ENCODE data around the gene ALDH2. TPM values are rescaled to one million over a fixed set of nuclear protein-coding genes. Genes with fewer than 3 reads are reported as not detected.

ALDH2 gene
- total RNA-seq, 1 donor from 2014 or later: 0.52 TPM

Other genes with a start within 250 kb of the ALDH2 start
- gene ATXN2, start 167.6 kb upstream of the ALDH2 start, total RNA-seq: 43.7 and 45.3 TPM in 2 replicates
- 20.0 and 21.0 TPM in 2 replicates for gene BRAP, start 81.0 kb upstream of the ALDH2 start, total RNA-seq
- 28.4 and 29.7 TPM in 2 replicates for gene ACAD10, start 80.9 kb upstream of the ALDH2 start, total RNA-seq
- 47.9 and 48.0 TPM in 2 replicates for gene MAPKAPK5, start 75.3 kb downstream of the ALDH2 start, total RNA-seq
- 11.5 and 12.5 TPM in 2 replicates for gene TMEM116, start 246.2 kb downstream of the ALDH2 start, total RNA-seq
- 121 and 124 TPM in 2 replicates for gene ERP29, start 246.5 kb downstream of the ALDH2 start, total RNA-seq